Smooth muscle cell (in vitro differentiated cells): ENCODE measurements around the gene TPO. TPM values are rescaled to one million over a fixed set of nuclear protein-coding genes. Genes with fewer than 3 reads are reported as not detected.

Experiments
- DNase-seq: peaks from one replicate; lab custom pipeline; 2025; ENCODE audit not compliant: unreplicated experiment; lab: John Stamatoyannopoulos, UW
- H2AFZ ChIP-seq: fragments of 200-600 bp; sonication (generic); 2 replicates; pipeline ENCODE4 v1.6.0; 2016; ENCODE audit warnings: antibody characterized with exemption, low read depth, mild to moderate bottlenecking
- H3F3A ChIP-seq: fragments of 200-600 bp; sonication (generic); 2 replicates; pipeline ENCODE4 v1.6.0; 2017; ENCODE audit warnings: antibody characterized with exemption, low read depth
- H3K27ac ChIP-seq: fragments of 200-600 bp; sonication (generic); 2 replicates; pipeline ENCODE4 v1.5.1; 2016; ENCODE audit warnings: low read depth, mild to moderate bottlenecking
- H3K27me3 ChIP-seq: fragments of 200-600 bp; sonication (generic); 2 replicates; pipeline ENCODE4 v1.6.1; 2016; ENCODE audit warnings: low read depth, mild to moderate bottlenecking
- H3K36me3 ChIP-seq: fragments of 200-600 bp; sonication (generic); 2 replicates; pipeline ENCODE4 v1.5.1; 2016; ENCODE audit warnings: low read depth
- H3K4me1 ChIP-seq: fragments of 200-600 bp; sonication (generic); 2 replicates; pipeline ENCODE4 v1.5.1; 2016; ENCODE audit warnings: low read depth
- H3K4me2 ChIP-seq: fragments of 200-600 bp; sonication (generic); 2 replicates; pipeline ENCODE4 v1.6.0; 2016; ENCODE audit warnings: mild to moderate bottlenecking
- H3K4me3 ChIP-seq: fragments of 200-600 bp; sonication (generic); 2 replicates; pipeline ENCODE4 v1.5.1; 2016; ENCODE audit warnings: mild to moderate bottlenecking
- H3K79me2 ChIP-seq: fragments of 200-600 bp; sonication (generic); 2 replicates; pipeline ENCODE4 v1.6.0; 2016; ENCODE audit warnings: low read depth, mild to moderate bottlenecking
- H3K9ac ChIP-seq: fragments of 200-600 bp; sonication (generic); 2 replicates; pipeline ENCODE4 v1.6.0; 2016; ENCODE audit warnings: low read depth
- H3K9me3 ChIP-seq: fragments of 200-600 bp; sonication (generic); replicated peaks from 2 replicates; pipeline ENCODE4 v1.5.1; 2016; ENCODE audit warnings: low read depth
- H4K20me1 ChIP-seq: fragments of 200-600 bp; sonication (generic); 2 replicates; pipeline ENCODE4 v1.6.0; 2016; ENCODE audit warnings: low read depth
- CTCF ChIP-seq: fragments of 200-600 bp; sonication (generic); IDR thresholded peaks from 2 replicates; pipeline ENCODE4 v1.5.1; 2017; ENCODE audit warnings: borderline replicate concordance, mild to moderate bottlenecking, antibody characterized with exemption; ENCODE audit not compliant: insufficient read depth, poor library complexity, severe bottlenecking
- WGBS: methylation state at CpG from one replicate; pipeline ENCODE4 v1.1.7; 2016; ENCODE audit warnings: low lambda C conversion rate; 5-methylcytosine and 5-hydroxymethylcytosine counted together
- polyA plus RNA-seq: library from polyadenylated mRNA; unstranded; fragments of >200 nt; fragmentation: Nextera tagmentation; extraction: Ambion mirVana; gene quantifications from 2 replicates; pipeline ENCODE4 v1.2.1, GENCODE V29; 2016
- total RNA-seq: library from RNA; depleted of rRNA; stranded (reverse); fragments of >200 nt; gene quantifications from 2 replicates; pipeline ENCODE4 v1.2.3, GENCODE V29; 2014

TPO gene
- total and polyA plus RNA-seq, 2 experiments from 2014 or later, result not detected

- 92% methylated on average over 6 of the region's 6 CpGs for WGBS
These were observed 127.8 kb downstream of the TPO start for GRCh38 chr2:1541040-1541439.

GRCh38 chr2:1541819-1542475 lies 128.7 kb downstream of the TPO start:
- DNase-seq, result no peak
- Histone ChIP-seq H3K4me2 (no peak overlapping the region), H3F3A (no peaks in the 10 kb centered on the region), H3K27ac (no peak overlapping the region), H3K36me3 (no peaks in the 10 kb centered on the region), H3K79me2 (no peaks in the 10 kb centered on the region), H3K4me3 (no peak overlapping the region), H2AFZ (no peak overlapping the region), H3K9ac (no peak overlapping the region), H4K20me1 (no peaks in the 10 kb centered on the region), H3K4me1 (no peaks in the 10 kb centered on the region), H3K9me3 (no peaks in the 10 kb centered on the region), H3K27me3 (no peaks in the 10 kb centered on the region)
- 81% methylated on average over 16 of the region's 16 CpGs for WGBS
- no peak for TF ChIP-seq CTCF

More at GRCh38 chr2:1541040-1541439, 127.8 kb downstream of the TPO start:
- DNase-seq, result no peak
- Histone ChIP-seq H3K4me2 (no peak overlapping the region), H3K4me3 (no peak overlapping the region), H3K36me3 (no peaks in the 10 kb centered on the region), H3K79me2 (no peaks in the 10 kb centered on the region), H3F3A (no peaks in the 10 kb centered on the region), H3K27ac (no peak overlapping the region), H3K27me3 (no peaks in the 10 kb centered on the region), H3K9me3 (no peaks in the 10 kb centered on the region), H4K20me1 (no peaks in the 10 kb centered on the region), H2AFZ (no peak overlapping the region), H3K9ac (no peak overlapping the region), H3K4me1 (no peaks in the 10 kb centered on the region)
- TF ChIP-seq CTCF, result no peak

GRCh38 chr2:1542971-1543370 lies 129.7 kb downstream of the TPO start:
- Histone ChIP-seq H3K4me1 (no peaks in the 10 kb centered on the region), H2AFZ (no peak overlapping the region), H4K20me1 (no peaks in the 10 kb centered on the region), H3K36me3 (no peaks in the 10 kb centered on the region), H3K27me3 (no peaks in the 10 kb centered on the region), H3K4me3 (no peak overlapping the region), H3K79me2 (no peaks in the 10 kb centered on the region), H3K9me3 (no peaks in the 10 kb centered on the region), H3K9ac (no peak overlapping the region), H3F3A (no peaks in the 10 kb centered on the region), H3K4me2 (no peak overlapping the region), H3K27ac (no peak overlapping the region)
- no peak for DNase-seq
- 93% methylated on average over 11 of the region's 11 CpGs for WGBS
- TF ChIP-seq CTCF, result no peak
